SK-N-SH (cell line): ENCODE results near the gene TREM2. TPM values are rescaled to one million over a fixed set of nuclear protein-coding genes. Genes with fewer than 3 reads are reported as not detected.

Experiments used
- CTCF ChIA-PET: fragments of 300-600, 350-600 bp; formaldehyde crosslinking; extraction: SDS; loops from one replicate; lab custom pipeline; 2021; lab: Yijun Ruan, JAX
- POLR2A ChIA-PET: fragments of 350-600 bp; sonication (Branson Sonifier 250); formaldehyde crosslinking; extraction: SDS; loops from one replicate; lab custom pipeline; 2020; ENCODE audit warnings: antibody characterized with exemption, inconsistent platforms; lab: Yijun Ruan, JAX
- DNase-seq: peaks from one replicate; pipeline ENCODE4 v3.0.0; 2012
- H2AFZ ChIP-seq: fragments of 200-600 bp; sonication (generic); 2 replicates; pipeline ENCODE4 v1.8.1; 2016; ENCODE audit warnings: antibody characterized with exemption, mild to moderate bottlenecking, low read depth
- H3F3A ChIP-seq: fragments of 200-600 bp; sonication (generic); replicated peaks from 2 replicates; pipeline ENCODE3; 2016; ENCODE audit warnings: antibody characterized with exemption, mild to moderate bottlenecking; ENCODE audit not compliant: insufficient read depth
- H3K27ac ChIP-seq, 2 experiments: fragments of 200-500 bp in 1 of 2; fragments of 200-600 bp in 1 of 2; sonication (Bioruptor generic) in 1 of 2; sonication (generic), shearing (Covaris generic) in 1 of 2; 2 replicates each; pipeline versions ENCODE4 v1.5.1 to v1.6.1; 2014 to 2016; ENCODE audit warnings: low read depth in 2 of 2, inconsistent platforms in 1 of 2, low read length in 1 of 2, mild to moderate bottlenecking in 1 of 2, mixed read lengths in 1 of 2
- H3K27me3 ChIP-seq: fragments of 200-600 bp; sonication (generic), shearing (Covaris generic); 2 replicates; pipeline ENCODE4 v1.6.1; 2016; ENCODE audit warnings: mixed run types; ENCODE audit not compliant: insufficient read depth
- H3K36me3 ChIP-seq, 2 experiments: fragments of 200-500 bp in 1 of 2; fragments of 200-600 bp in 1 of 2; sonication (Bioruptor generic) in 1 of 2; sonication (generic) in 1 of 2; replicated peaks in 1 of 2; 2 replicates each; pipeline versions ENCODE3 to v1.5.1; 2014 to 2016; ENCODE audit warnings: low read length in 1 of 2, mild to moderate bottlenecking in 1 of 2; ENCODE audit not compliant: insufficient read depth in 2 of 2, control insufficient read depth in 1 of 2
- H3K4me1 ChIP-seq, 2 experiments: fragments of 200-500 bp in 1 of 2; fragments of 200-600 bp in 1 of 2; sonication (Bioruptor generic) in 1 of 2; sonication (generic), shearing (Covaris generic) in 1 of 2; 2 replicates each; pipeline versions ENCODE4 v1.5.1 to v1.6.1; 2014 to 2016; ENCODE audit warnings: low read depth in 1 of 2, low read length in 1 of 2, mixed run types in 1 of 2; ENCODE audit not compliant: insufficient read depth in 2 of 2, control insufficient read depth in 1 of 2
- H3K4me2 ChIP-seq: fragments of 200-600 bp; sonication (generic), shearing (Covaris generic); 2 replicates; pipeline ENCODE4 v1.6.1; 2017; ENCODE audit warnings: mixed run types
- H3K4me3 ChIP-seq, 2 experiments: fragments of 200-500 bp in 1 of 2; fragments of 200-600 bp in 1 of 2; sonication (Bioruptor generic) in 1 of 2; sonication (generic), shearing (Covaris generic) in 1 of 2; 2 replicates each; pipeline versions ENCODE4 v1.5.1 to v1.8.1; 2014 to 2016; ENCODE audit warnings: low read depth in 2 of 2, inconsistent platforms in 1 of 2, low read length in 1 of 2, mild to moderate bottlenecking in 1 of 2, mixed read lengths in 1 of 2, moderate library complexity in 1 of 2
- H3K79me2 ChIP-seq: fragments of 200-600 bp; sonication (generic); 2 replicates; pipeline ENCODE4 v1.8.1; 2017; ENCODE audit warnings: mild to moderate bottlenecking; ENCODE audit not compliant: insufficient read depth
- H3K9ac ChIP-seq: fragments of 200-600 bp; sonication (generic); 2 replicates; pipeline ENCODE4 v1.6.1; 2017; ENCODE audit warnings: mixed run types
- H3K9me2 ChIP-seq: fragments of 200-600 bp; sonication (generic); 2 replicates; pipeline ENCODE4 v1.6.1; 2017; ENCODE audit warnings: mixed run types
- H3K9me3 ChIP-seq: fragments of 200-600 bp; sonication (generic); 2 replicates; pipeline ENCODE4 v1.6.1; 2017; ENCODE audit warnings: mixed run types, mild to moderate bottlenecking, moderate library complexity
- H4K20me1 ChIP-seq: fragments of 200-600 bp; sonication (generic); 2 replicates; pipeline ENCODE4 v1.6.1; 2017; ENCODE audit warnings: mild to moderate bottlenecking, mixed run types; ENCODE audit not compliant: insufficient read depth
- ELF1 ChIP-seq: IDR thresholded peaks from 2 replicates; pipeline ENCODE4 v1.4.0; 2012
- FOSL2 ChIP-seq: IDR thresholded peaks from 2 replicates; pipeline ENCODE4 v1.4.0; 2012; ENCODE audit warnings: low read depth, mild to moderate bottlenecking, moderate library complexity, borderline replicate concordance
- GATA2 ChIP-seq: sonication (generic); formaldehyde crosslinking; IDR thresholded peaks from 2 replicates; pipeline ENCODE4 v1.5.0; 2020; ENCODE audit warnings: mild to moderate bottlenecking, missing genetic modification reagents
- POLR2AphosphoS5 ChIP-seq: IDR thresholded peaks from 2 replicates; pipeline ENCODE4 v1.6.1; 2012; ENCODE audit warnings: low read depth, low read length
- RCOR1 ChIP-seq: fragments of 150-350 bp; IDR thresholded peaks from 2 replicates; pipeline ENCODE4 v1.6.1; 2017; ENCODE audit warnings: antibody characterized with exemption, low read length
- RXRA ChIP-seq: IDR thresholded peaks from 2 replicates; pipeline ENCODE4 v1.4.0; 2012; ENCODE audit warnings: low read depth, mild to moderate bottlenecking, borderline replicate concordance
- TCF12 ChIP-seq: IDR thresholded peaks from 2 replicates; pipeline ENCODE4 v1.4.0; 2012
- TEAD4 ChIP-seq: IDR thresholded peaks from 2 replicates; pipeline ENCODE4 v1.4.0; 2012; ENCODE audit warnings: mild to moderate bottlenecking, borderline replicate concordance; ENCODE audit not compliant: insufficient read depth
- YY1 ChIP-seq: IDR thresholded peaks from 2 replicates; pipeline ENCODE4 v1.4.0; 2012; ENCODE audit warnings: low read depth, mild to moderate bottlenecking
- WGBS: methylation state at CpG from one replicate; pipeline ENCODE4 v1.1.6; 2017; ENCODE audit warnings: low lambda C conversion rate; 5-methylcytosine and 5-hydroxymethylcytosine counted together
- polyA plus RNA-seq, 3 experiments: library from polyadenylated mRNA; depleted of rRNA; stranded (reverse); fragments of >200 nt; gene quantifications; 2 replicates each; pipeline ENCODE4 v1.2.3, GENCODE V29; 2012
- TF ChIP-seq, protein P1 (sequence below): fragments of 150-350 bp; IDR thresholded peaks from 2 replicates; pipeline ENCODE4 v1.6.1; 2016; ENCODE audit warnings: mild to moderate bottlenecking, low read depth, low read length
- TF ChIP-seq, protein P2 (sequence below): IDR thresholded peaks from 2 replicates; pipeline ENCODE4 v1.6.1; 2012; ENCODE audit warnings: mild to moderate bottlenecking, low read depth, low read length, moderate library complexity
- TF ChIP-seq, protein P3 (sequence below): IDR thresholded peaks from 2 replicates; pipeline ENCODE4 v1.4.0; 2012; ENCODE audit warnings: low read depth
- TF ChIP-seq, protein P4 (sequence below): IDR thresholded peaks from 2 replicates; pipeline ENCODE4; 2012

Gene TREM2
- polyA plus RNA-seq, 1 of the 3 experiments (the other 2 are of a cell fraction), result not detected

DNA sequence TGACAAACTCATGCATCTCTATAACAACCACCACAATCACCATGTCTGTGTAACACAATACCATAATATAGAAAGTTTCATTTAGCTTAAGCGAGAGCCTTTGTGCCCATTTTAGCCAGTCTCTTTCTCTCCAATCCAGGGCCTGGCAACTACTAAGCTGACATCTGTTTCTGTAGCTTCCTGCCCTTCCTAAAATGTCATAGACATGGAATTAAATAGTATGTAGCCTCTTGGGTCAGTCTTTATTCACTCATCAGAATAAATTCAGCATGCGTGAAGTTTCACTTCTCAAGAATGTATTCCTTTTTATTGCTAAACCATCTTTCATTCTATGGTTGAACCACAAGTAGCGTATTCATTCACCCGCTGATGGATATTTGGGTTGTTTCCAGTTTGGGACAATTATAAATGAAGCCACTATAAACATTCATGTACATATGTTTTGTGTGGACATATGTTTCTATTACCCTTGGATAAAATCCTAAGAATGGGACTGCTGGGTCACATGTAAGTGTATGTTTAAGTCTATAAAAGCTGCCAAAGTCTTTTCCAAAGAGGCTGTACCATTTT lies 1.7 kb upstream of the TREM2 start:
- WGBS, result 75% methylated on average over 4 of the region's 4 CpGs

More for the DNA sequence above, 1.7 kb upstream of the TREM2 start:
- Histone ChIP-seq H3K9me2 (no peaks in the 10 kb centered on the region), H4K20me1 (no peaks in the 10 kb centered on the region), H3K9me3 (no peaks in the 10 kb centered on the region), H3F3A (no peaks in the 10 kb centered on the region), H3K4me3 (no peak overlapping the region), H3K4me2 (no peak overlapping the region), H3K36me3 (no peaks in the 10 kb centered on the region), H3K27ac (no peak overlapping the region), H3K9ac (no peak overlapping the region), H3K79me2 (no peaks in the 10 kb centered on the region), H3K4me1 (no peaks in the 10 kb centered on the region), H2AFZ (no peak overlapping the region), H3K27me3 (no peaks in the 10 kb centered on the region)
- TF ChIP-seq, protein P1, sequence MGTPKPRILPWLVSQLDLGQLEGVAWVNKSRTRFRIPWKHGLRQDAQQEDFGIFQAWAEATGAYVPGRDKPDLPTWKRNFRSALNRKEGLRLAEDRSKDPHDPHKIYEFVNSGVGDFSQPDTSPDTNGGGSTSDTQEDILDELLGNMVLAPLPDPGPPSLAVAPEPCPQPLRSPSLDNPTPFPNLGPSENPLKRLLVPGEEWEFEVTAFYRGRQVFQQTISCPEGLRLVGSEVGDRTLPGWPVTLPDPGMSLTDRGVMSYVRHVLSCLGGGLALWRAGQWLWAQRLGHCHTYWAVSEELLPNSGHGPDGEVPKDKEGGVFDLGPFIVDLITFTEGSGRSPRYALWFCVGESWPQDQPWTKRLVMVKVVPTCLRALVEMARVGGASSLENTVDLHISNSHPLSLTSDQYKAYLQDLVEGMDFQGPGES, result no peak
- no peak for TF ChIP-seq YY1
- TF ChIP-seq POLR2AphosphoS5, result no peak
- no peak for TF ChIP-seq GATA2 (CRISPR knock-in tag)
- TF ChIP-seq, protein P2, sequence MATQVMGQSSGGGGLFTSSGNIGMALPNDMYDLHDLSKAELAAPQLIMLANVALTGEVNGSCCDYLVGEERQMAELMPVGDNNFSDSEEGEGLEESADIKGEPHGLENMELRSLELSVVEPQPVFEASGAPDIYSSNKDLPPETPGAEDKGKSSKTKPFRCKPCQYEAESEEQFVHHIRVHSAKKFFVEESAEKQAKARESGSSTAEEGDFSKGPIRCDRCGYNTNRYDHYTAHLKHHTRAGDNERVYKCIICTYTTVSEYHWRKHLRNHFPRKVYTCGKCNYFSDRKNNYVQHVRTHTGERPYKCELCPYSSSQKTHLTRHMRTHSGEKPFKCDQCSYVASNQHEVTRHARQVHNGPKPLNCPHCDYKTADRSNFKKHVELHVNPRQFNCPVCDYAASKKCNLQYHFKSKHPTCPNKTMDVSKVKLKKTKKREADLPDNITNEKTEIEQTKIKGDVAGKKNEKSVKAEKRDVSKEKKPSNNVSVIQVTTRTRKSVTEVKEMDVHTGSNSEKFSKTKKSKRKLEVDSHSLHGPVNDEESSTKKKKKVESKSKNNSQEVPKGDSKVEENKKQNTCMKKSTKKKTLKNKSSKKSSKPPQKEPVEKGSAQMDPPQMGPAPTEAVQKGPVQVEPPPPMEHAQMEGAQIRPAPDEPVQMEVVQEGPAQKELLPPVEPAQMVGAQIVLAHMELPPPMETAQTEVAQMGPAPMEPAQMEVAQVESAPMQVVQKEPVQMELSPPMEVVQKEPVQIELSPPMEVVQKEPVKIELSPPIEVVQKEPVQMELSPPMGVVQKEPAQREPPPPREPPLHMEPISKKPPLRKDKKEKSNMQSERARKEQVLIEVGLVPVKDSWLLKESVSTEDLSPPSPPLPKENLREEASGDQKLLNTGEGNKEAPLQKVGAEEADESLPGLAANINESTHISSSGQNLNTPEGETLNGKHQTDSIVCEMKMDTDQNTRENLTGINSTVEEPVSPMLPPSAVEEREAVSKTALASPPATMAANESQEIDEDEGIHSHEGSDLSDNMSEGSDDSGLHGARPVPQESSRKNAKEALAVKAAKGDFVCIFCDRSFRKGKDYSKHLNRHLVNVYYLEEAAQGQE, result no peak
- TF ChIP-seq RXRA, result no peak
- TF ChIP-seq, protein P3, sequence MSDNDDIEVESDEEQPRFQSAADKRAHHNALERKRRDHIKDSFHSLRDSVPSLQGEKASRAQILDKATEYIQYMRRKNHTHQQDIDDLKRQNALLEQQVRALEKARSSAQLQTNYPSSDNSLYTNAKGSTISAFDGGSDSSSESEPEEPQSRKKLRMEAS, result no peak
- TF ChIP-seq TCF12, result no peak
- no peak for TF ChIP-seq RCOR1
- TF ChIP-seq FOSL2, result no peak
- TF ChIP-seq, protein P4, sequence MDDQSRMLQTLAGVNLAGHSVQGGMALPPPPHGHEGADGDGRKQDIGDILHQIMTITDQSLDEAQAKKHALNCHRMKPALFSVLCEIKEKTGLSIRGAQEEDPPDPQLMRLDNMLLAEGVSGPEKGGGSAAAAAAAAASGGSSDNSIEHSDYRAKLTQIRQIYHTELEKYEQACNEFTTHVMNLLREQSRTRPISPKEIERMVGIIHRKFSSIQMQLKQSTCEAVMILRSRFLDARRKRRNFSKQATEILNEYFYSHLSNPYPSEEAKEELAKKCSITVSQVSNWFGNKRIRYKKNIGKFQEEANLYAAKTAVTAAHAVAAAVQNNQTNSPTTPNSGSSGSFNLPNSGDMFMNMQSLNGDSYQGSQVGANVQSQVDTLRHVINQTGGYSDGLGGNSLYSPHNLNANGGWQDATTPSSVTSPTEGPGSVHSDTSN, result no peak
- TF ChIP-seq ELF1, result no peak
- TF ChIP-seq TEAD4, result no peak
- no peak for DNase-seq
- ChIA-PET POLR2A (no interaction called here), CTCF (interaction anchor here (1.0 kb wide), 1 partner anchor 18 kb away, joined by 5 read pairs; no protein-coding TSS in a partner anchor)
